Nephron (organoid): ENCODE measurements around the gene TGFBR3L.
"Not testable (repeated sequence)": the region's sequence is repeated elsewhere in the genome, so short reads cannot be mapped to it uniquely, and the experiment has no call there.

Source experiments
- H3K27ac Mint-ChIP-seq, 3 experiments: 2 replicates each; pipeline ENCODE4 v1.8.0; 2020; ENCODE audit warnings: mixed read lengths in 3 of 3, mild to moderate bottlenecking in 2 of 3, moderate library complexity in 1 of 3
- H3K27me3 Mint-ChIP-seq: 2 replicates; pipeline ENCODE4 v1.8.0; 2021; ENCODE audit warnings: low read depth, mild to moderate bottlenecking, moderate library complexity, mixed read lengths
- H3K36me3 Mint-ChIP-seq: 2 replicates; pipeline ENCODE4 v1.8.0; 2020; ENCODE audit warnings: low read depth, mixed read lengths
- H3K4me1 Mint-ChIP-seq: 2 replicates; pipeline ENCODE4 v1.8.0; 2020; ENCODE audit warnings: mixed read lengths
- H3K4me3 Mint-ChIP-seq, 3 experiments: 2 replicates each; pipeline ENCODE4 v1.8.0; 2020; ENCODE audit warnings: mild to moderate bottlenecking in 3 of 3, mixed read lengths in 3 of 3, moderate library complexity in 2 of 3
- H3K9me3 Mint-ChIP-seq: 2 replicates; pipeline ENCODE4 v1.8.0; 2020; ENCODE audit warnings: mixed read lengths
- CTCF ChIP-seq, 3 experiments: fragments of 200-600 bp; sonication (generic); IDR thresholded peaks; one replicate each; pipeline ENCODE4 v1.5.0; 2021; ENCODE audit warnings: antibody characterized with exemption in 3 of 3; ENCODE audit not compliant: unreplicated experiment in 3 of 3

Gene TGFBR3L

GRCh38 chr19:7944177-7944761 lies 29.6 kb downstream of the TGFBR3L start:
- Mint-ChIP-seq H3K36me3 (peaks cover 10% of the 10 kb centered on the region), H3K9me3 (no peaks in the 10 kb centered on the region), H3K27me3 (no peaks in the 10 kb centered on the region), H3K27ac (peak overlapping the region; percentile 50 to 83 (median 75)), H3K4me1 (peaks cover 7% of the 10 kb centered on the region), H3K4me3 (peak overlapping the region; percentile 87 to 90 (median 88))
- peak; percentile 92 to 95 (median 94) for TF ChIP-seq CTCF (IDR thresholded peaks at IDR 0.05; ENCODE audit: unreplicated experiment in 3 of 3)

GRCh38 chr19:7947939-7948338 lies 33.3 kb downstream of the TGFBR3L start:
- Mint-ChIP-seq H3K27ac (no peak overlapping the region), H3K36me3 (no peaks in the 10 kb centered on the region), H3K27me3 (no peaks in the 10 kb centered on the region), H3K9me3 (no peaks in the 10 kb centered on the region), H3K4me3 (no peak overlapping the region), H3K4me1 (no peaks in the 10 kb centered on the region)
- TF ChIP-seq CTCF (IDR thresholded peaks at IDR 0.05; ENCODE audit: unreplicated experiment in 3 of 3): no peak

- no peak for TF ChIP-seq CTCF (IDR thresholded peaks at IDR 0.05; ENCODE audit: unreplicated experiment in 3 of 3)
- Mint-ChIP-seq H3K4me3 (no peak overlapping the region), H3K4me1 (no peaks in the 10 kb centered on the region), H3K9me3 (no peaks in the 10 kb centered on the region), H3K27me3 (no peaks in the 10 kb centered on the region), H3K27ac (no peak overlapping the region), H3K36me3 (peaks cover 9% of the 10 kb centered on the region)
Observed at GRCh38 chr19:7953060-7953459, 38.4 kb downstream of the TGFBR3L start.

- H3K4me3 Mint-ChIP-seq: no peak overlapping the region
- no peak for TF ChIP-seq CTCF (IDR thresholded peaks at IDR 0.05; ENCODE audit: unreplicated experiment in 3 of 3)
- H3K27ac Mint-ChIP-seq: peak overlapping the region in 1 of 3 experiments; percentile 21
Observed at GRCh38 chr19:7953576-7953975, 38.9 kb downstream of the TGFBR3L start.

GRCh38 chr19:7955696-7956095 lies 41.1 kb downstream of the TGFBR3L start:
- no peak for TF ChIP-seq CTCF (IDR thresholded peaks at IDR 0.05; ENCODE audit: unreplicated experiment in 3 of 3)
- Mint-ChIP-seq H3K27ac (peak overlapping the region in 1 of 3 experiments; percentile 25), H3K27me3 (no peaks in the 10 kb centered on the region)

More at GRCh38 chr19:7953576-7953975, 38.9 kb downstream of the TGFBR3L start:
- H3K27me3 Mint-ChIP-seq: no peaks in the 10 kb centered on the region
- no peaks in the 10 kb centered on the region for H3K9me3 Mint-ChIP-seq
- H3K36me3 Mint-ChIP-seq: peaks cover 9% of the 10 kb centered on the region
- no peaks in the 10 kb centered on the region for H3K4me1 Mint-ChIP-seq

GRCh38 chr19:7959211-7959610 lies 44.6 kb downstream of the TGFBR3L start:
- H3K27me3 Mint-ChIP-seq: no peaks in the 10 kb centered on the region
- no peak overlapping the region for H3K4me3 Mint-ChIP-seq
- no peak for TF ChIP-seq CTCF (IDR thresholded peaks at IDR 0.05; ENCODE audit: unreplicated experiment in 3 of 3)
- peaks cover 34% of the 10 kb centered on the region for H3K36me3 Mint-ChIP-seq
- H3K9me3 Mint-ChIP-seq: no peaks in the 10 kb centered on the region
- no peaks in the 10 kb centered on the region for H3K4me1 Mint-ChIP-seq
- H3K27ac Mint-ChIP-seq: peak overlapping the region in 1 of 3 experiments; percentile 46

More at GRCh38 chr19:7955696-7956095, 41.1 kb downstream of the TGFBR3L start:
- Mint-ChIP-seq H3K4me3 (no peak overlapping the region), H3K4me1 (no peaks in the 10 kb centered on the region), H3K36me3 (peaks cover 16% of the 10 kb centered on the region), H3K9me3 (no peaks in the 10 kb centered on the region)

GRCh38 chr19:7961082-7961481 lies 46.5 kb downstream of the TGFBR3L start:
- Mint-ChIP-seq H3K27ac (peak overlapping the region in 1 of 3 experiments; percentile 28), H3K36me3 (peaks cover 42% of the 10 kb centered on the region)
- H3K4me3 Mint-ChIP-seq, H3K9me3 Mint-ChIP-seq, H3K4me1 Mint-ChIP-seq, H3K27me3 Mint-ChIP-seq: not testable (repeated sequence)
